Vagina (tissue), 2 donors: ENCODE measurements around the gene CTNNBL1. TPM values are rescaled to one million over a fixed set of nuclear protein-coding genes. Genes with fewer than 3 reads are reported as not detected.

ENCODE experiments used
- DNase-seq, 2 donors: peaks; one replicate each; pipeline ENCODE4 v3.0.0-alpha.2; 2017; ENCODE audit errors: extremely low spot score in 2 of 2
- H3K27ac ChIP-seq: fragments of 200-600 bp; sonication (generic); one replicate; pipeline ENCODE4 v1.5.1; 2019
- H3K27me3 ChIP-seq: fragments of 200-600 bp; sonication (generic); one replicate; pipeline ENCODE4 v1.5.1; 2019
- H3K36me3 ChIP-seq, 2 donors: fragments of 200-600 bp; sonication (generic); one replicate each; pipeline ENCODE4 v1.5.1; 2017 to 2019
- H3K4me1 ChIP-seq: fragments of 200-600 bp; sonication (generic); one replicate; pipeline ENCODE4 v1.5.1; 2019
- H3K4me3 ChIP-seq, 2 donors: fragments of 200-600 bp; sonication (generic); 1 replicate in 1 of 2; 2 replicates in 1 of 2; pipeline ENCODE4 v1.5.1; 2016 to 2019
- H3K9me3 ChIP-seq: fragments of 200-600 bp; sonication (generic); one replicate; pipeline ENCODE4 v1.5.1; 2019
- CTCF ChIP-seq, 3 experiments: fragments of 450-650 bp in 2 of 3; fragments of 200-600 bp in 1 of 3; sonication (generic) in 1 of 3; IDR thresholded peaks; one replicate each; pipeline ENCODE4 v1.5.1; 2017 to 2019; ENCODE audit warnings: antibody characterized with exemption in 3 of 3, mild to moderate bottlenecking in 2 of 3, moderate library complexity in 2 of 3
- POLR2A ChIP-seq, 2 donors: fragments of 450-650 bp; IDR thresholded peaks; one replicate each; pipeline ENCODE4 v1.6.1; 2017; ENCODE audit warnings: antibody characterized with exemption in 2 of 2, mild to moderate bottlenecking in 2 of 2, moderate library complexity in 2 of 2
- POLR2AphosphoS5 ChIP-seq, 2 donors: sonication (generic); formaldehyde crosslinking; IDR thresholded peaks; one replicate each; pipeline ENCODE4 v1.9.0; 2017; ENCODE audit warnings: antibody characterized with exemption in 2 of 2, mild to moderate bottlenecking in 2 of 2, low read depth in 1 of 2; ENCODE audit not compliant: insufficient read depth in 1 of 2
- intact Hi-C: fragments of 100-400 bp; cut with DNase I; formaldehyde crosslinking; loops from one replicate; pipeline ENCODE4 v1.15.1; 2023
- total RNA-seq: library from RNA; depleted of rRNA; stranded (reverse); fragments of >200 nt; gene quantifications from one replicate; pipeline ENCODE4 v1.2.3, GENCODE V29; 2016

Gene CTNNBL1
- total RNA-seq, 1 donor from 2014 or later = 40.3 TPM

- Histone ChIP-seq H3K27me3 (no peaks in the 10 kb centered on the region), H3K4me1 (peaks cover 4% of the 10 kb centered on the region), H3K27ac (no peak overlapping the region), H3K4me3 (no peak overlapping the region), H3K36me3 (no peaks in the 10 kb centered on the region), H3K9me3 (no peaks in the 10 kb centered on the region)
- no peak for DNase-seq
- intact Hi-C loops = no loop called here
- TF ChIP-seq POLR2A (IDR thresholded peaks at IDR 0.05) = no peak
- TF ChIP-seq CTCF (IDR thresholded peaks at IDR 0.05) = no peak
- no peak for TF ChIP-seq POLR2AphosphoS5 (IDR thresholded peaks at IDR 0.05; ENCODE audit: insufficient read depth in 1 of 2, low read depth in 1 of 2)
Observed at GRCh38 chr20:37816726-37817125, 122.9 kb downstream of the CTNNBL1 start.

GRCh38 chr20:37821696-37822095 lies 127.9 kb downstream of the CTNNBL1 start:
- H3K4me1 ChIP-seq = peaks cover 7% of the 10 kb centered on the region
- H3K9me3 ChIP-seq = no peaks in the 10 kb centered on the region
- no peak for DNase-seq
- H3K27me3 ChIP-seq = no peaks in the 10 kb centered on the region
- intact Hi-C loops = no loop called here
- no peaks in the 10 kb centered on the region for H3K36me3 ChIP-seq
- no peak for TF ChIP-seq POLR2A (IDR thresholded peaks at IDR 0.05)
- TF ChIP-seq POLR2AphosphoS5 (IDR thresholded peaks at IDR 0.05; ENCODE audit: insufficient read depth in 1 of 2, low read depth in 1 of 2) = no peak
- TF ChIP-seq CTCF (IDR thresholded peaks at IDR 0.05) = no peak
- H3K4me3 ChIP-seq = no peak overlapping the region
- peak overlapping the region; percentile 11 for H3K27ac ChIP-seq

GRCh38 chr20:37822141-37822601 lies 128.3 kb downstream of the CTNNBL1 start:
- intact Hi-C loops = no loop called here
- Histone ChIP-seq H3K36me3 (no peaks in the 10 kb centered on the region), H3K27ac (peak overlapping the region; percentile 11)

GRCh38 chr20:37823296-37823980 lies 129.6 kb downstream of the CTNNBL1 start:
- intact Hi-C loops = no loop called here
- H3K27ac ChIP-seq = no peak overlapping the region

More at GRCh38 chr20:37822141-37822601, 128.3 kb downstream of the CTNNBL1 start:
- Histone ChIP-seq H3K4me1 (peaks cover 7% of the 10 kb centered on the region), H3K9me3 (no peaks in the 10 kb centered on the region), H3K4me3 (no peak overlapping the region), H3K27me3 (no peaks in the 10 kb centered on the region)
- TF ChIP-seq POLR2A (IDR thresholded peaks at IDR 0.05) = no peak
- TF ChIP-seq CTCF (IDR thresholded peaks at IDR 0.05) = no peak
- TF ChIP-seq POLR2AphosphoS5 (IDR thresholded peaks at IDR 0.05; ENCODE audit: insufficient read depth in 1 of 2, low read depth in 1 of 2) = no peak
- DNase-seq = no peak

More at GRCh38 chr20:37823296-37823980, 129.6 kb downstream of the CTNNBL1 start:
- no peaks in the 10 kb centered on the region for H3K27me3 ChIP-seq
- no peaks in the 10 kb centered on the region for H3K36me3 ChIP-seq
- no peaks in the 10 kb centered on the region for H3K9me3 ChIP-seq
- H3K4me1 ChIP-seq = peaks cover 7% of the 10 kb centered on the region
- TF ChIP-seq POLR2AphosphoS5 (IDR thresholded peaks at IDR 0.05; ENCODE audit: insufficient read depth in 1 of 2, low read depth in 1 of 2) = no peak
- no peak for TF ChIP-seq CTCF (IDR thresholded peaks at IDR 0.05)
- no peak for TF ChIP-seq POLR2A (IDR thresholded peaks at IDR 0.05)
- no peak overlapping the region for H3K4me3 ChIP-seq
- DNase-seq = no peak
